HFFc6 (cell line): ENCODE data around the gene PNPLA2. TPM values are rescaled to one million over a fixed set of nuclear protein-coding genes. Genes with fewer than 3 reads are reported as not detected.

Experiments
- DNase-seq: peaks from one replicate; pipeline ENCODE4 v3.0.0-alpha.2; 2018
- H3K27ac Mint-ChIP-seq: 2 replicates; pipeline ENCODE4 v1.8.0; 2020; ENCODE audit warnings: mild to moderate bottlenecking, mixed read lengths
- H3K27me3 Mint-ChIP-seq: 2 replicates; pipeline ENCODE4 v1.8.0; 2021; ENCODE audit warnings: mild to moderate bottlenecking, moderate library complexity, mixed read lengths; ENCODE audit not compliant: insufficient read depth
- H3K36me3 Mint-ChIP-seq: 2 replicates; pipeline ENCODE4 v1.8.0; 2021; ENCODE audit warnings: low read depth, mixed read lengths
- H3K4me1 Mint-ChIP-seq: 2 replicates; pipeline ENCODE4 v1.8.0; 2020; ENCODE audit warnings: low read depth, mixed read lengths
- H3K4me3 Mint-ChIP-seq: 2 replicates; pipeline ENCODE4 v1.8.0; 2020; ENCODE audit warnings: mild to moderate bottlenecking, moderate library complexity, mixed read lengths
- H3K9me3 Mint-ChIP-seq: 2 replicates; pipeline ENCODE4 v1.8.0; 2020; ENCODE audit warnings: mild to moderate bottlenecking, mixed read lengths
- CTCF ChIP-seq: fragments of 200-600 bp; sonication (generic); IDR thresholded peaks from 2 replicates; pipeline ENCODE4 v1.5.0; 2021; ENCODE audit warnings: antibody characterized with exemption, mild to moderate bottlenecking
- total RNA-seq, 6 experiments: library from RNA; stranded (reverse); fragmentation: NEBNext Ultra II Directional; extraction: Animal tissue kit (Norgen Biotek cat#: 25700); gene quantifications; 2 replicates in 1 of 6; 3 replicates in 5 of 6; pipeline ENCODE4 v1.2.3, GENCODE V29; 2021

PNPLA2 gene
- total RNA-seq, 6 experiments from 2014 or later: 103 to 148 (median 130) TPM

GRCh38 chr11:801097-801780, 17.5 kb upstream of the PNPLA2 start:
- Mint-ChIP-seq H3K27ac (no peak overlapping the region), H3K4me3 (no peak overlapping the region), H3K9me3 (no peaks in the 10 kb centered on the region), H3K27me3 (peaks cover 2% of the 10 kb centered on the region; the same call in 1 of the 2 replicates), H3K4me1 (peaks cover 15% of the 10 kb centered on the region), H3K36me3 (no peaks in the 10 kb centered on the region)
- DNase-seq: no peak
- no peak for TF ChIP-seq CTCF

DNA sequence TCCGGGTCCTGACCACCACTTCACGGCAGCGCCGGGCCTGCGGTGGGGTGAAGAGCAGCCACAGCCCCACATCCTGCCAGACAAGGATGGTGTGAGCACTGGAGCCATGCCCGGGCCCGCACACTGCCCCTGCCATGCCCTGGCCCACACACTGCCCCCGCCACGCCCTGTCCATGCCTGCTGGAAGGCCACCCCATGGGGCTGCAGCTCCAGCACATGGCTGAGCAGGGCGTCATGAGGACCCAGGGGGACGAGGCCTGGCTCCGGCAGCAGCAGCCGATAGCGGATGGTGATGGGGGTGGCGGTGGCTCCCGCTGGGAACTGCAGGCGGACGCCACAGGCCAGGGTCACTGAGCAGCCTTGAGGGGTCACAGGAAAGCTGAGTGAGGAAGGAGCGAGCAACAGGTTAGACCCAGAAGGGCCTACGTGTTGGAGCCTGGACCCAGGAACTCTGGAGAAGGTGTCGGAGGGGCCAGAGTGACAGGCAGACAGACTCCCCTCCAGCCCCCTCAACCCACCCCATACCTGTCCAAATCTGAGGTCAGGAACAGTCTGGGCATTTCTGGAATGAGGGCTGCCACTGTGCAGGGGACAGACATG, 16.6 kb upstream of the PNPLA2 start:
- H3K27me3 Mint-ChIP-seq: peaks cover 2% of the 10 kb centered on the region; the same call in 1 of the 2 replicates
- H3K36me3 Mint-ChIP-seq: no peaks in the 10 kb centered on the region
- DNase-seq: no peak
- peaks cover 6% of the 10 kb centered on the region; the same call in 1 of the 2 replicates for H3K4me1 Mint-ChIP-seq
- no peak overlapping the region for H3K4me3 Mint-ChIP-seq
- no peaks in the 10 kb centered on the region for H3K9me3 Mint-ChIP-seq
- TF ChIP-seq CTCF: no peak
- H3K27ac Mint-ChIP-seq: no peak overlapping the region

- Mint-ChIP-seq H3K9me3 (no peaks in the 10 kb centered on the region), H3K27ac (no peak overlapping the region), H3K4me3 (no peak overlapping the region; the same call in 1 of the 2 replicates), H3K27me3 (peaks cover 2% of the 10 kb centered on the region; the same call in 1 of the 2 replicates), H3K36me3 (no peaks in the 10 kb centered on the region; the same call in 1 of the 2 replicates), H3K4me1 (peaks cover 10% of the 10 kb centered on the region)
- TF ChIP-seq CTCF: no peak
- DNase-seq: no peak
These were observed 15.8 kb upstream of the PNPLA2 start for GRCh38 chr11:802693-803466.

- H3K36me3 Mint-ChIP-seq: no peaks in the 10 kb centered on the region; the same call in 1 of the 2 replicates
- TF ChIP-seq CTCF: no peak
These were observed 15.3 kb upstream of the PNPLA2 start for GRCh38 chr11:803467-803742.

DNA sequence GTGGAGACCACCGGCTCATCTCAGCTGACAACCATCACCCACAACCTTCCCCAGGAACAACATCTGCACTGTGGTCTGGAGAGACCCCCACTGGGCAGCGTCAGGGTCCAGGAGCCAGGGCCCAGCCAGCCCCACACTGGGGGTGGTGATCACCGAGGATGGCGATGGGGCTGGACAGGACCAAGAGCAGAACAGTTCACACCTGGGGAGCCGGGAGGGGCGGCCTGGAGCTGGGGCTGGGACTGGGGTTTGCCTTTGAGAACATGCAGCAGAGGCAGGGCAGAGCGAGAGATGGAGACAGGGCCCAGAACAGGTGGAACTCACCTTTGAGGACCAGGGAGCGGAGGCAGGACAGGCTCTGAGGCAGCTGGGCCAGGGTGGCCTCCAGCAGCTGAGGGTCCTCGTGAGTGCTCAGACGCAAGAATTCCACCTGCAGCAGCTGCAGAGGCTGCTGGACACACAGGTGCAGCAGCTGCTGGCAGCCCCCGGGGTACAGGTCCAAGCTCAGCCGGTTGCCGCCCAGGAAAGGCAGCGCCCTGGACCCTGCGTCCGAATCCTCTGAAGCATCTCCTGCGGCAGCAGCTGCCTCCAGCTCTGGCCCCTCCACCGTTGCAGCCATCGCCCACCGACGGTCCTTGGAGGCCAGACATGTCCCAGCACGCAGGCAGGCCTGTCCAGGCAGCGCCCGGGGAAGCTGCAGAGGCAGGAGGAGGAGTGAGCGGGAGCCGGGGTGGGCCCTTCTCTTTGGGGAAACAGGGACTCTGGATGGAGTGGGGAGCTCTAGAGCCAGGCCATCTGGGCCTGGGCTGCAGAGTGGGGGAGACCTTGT, 14.7 kb upstream of the PNPLA2 start:
- peaks cover 2% of the 10 kb centered on the region for H3K36me3 Mint-ChIP-seq
- H3K27ac Mint-ChIP-seq: 0 out of 2 replicates have a peak overlapping the region, but pooled peaks have one; percentile 52
- TF ChIP-seq CTCF: no peak

More at GRCh38 chr11:803467-803742, 15.3 kb upstream of the PNPLA2 start:
- Mint-ChIP-seq H3K27me3 (peaks cover 2% of the 10 kb centered on the region; the same call in 1 of the 2 replicates), H3K9me3 (no peaks in the 10 kb centered on the region), H3K4me1 (peaks cover 12% of the 10 kb centered on the region), H3K27ac (no peak overlapping the region), H3K4me3 (peak overlapping the region; percentile 85; the same call in 1 of the 2 replicates)
- no peak for DNase-seq

More for the DNA sequence above, 14.7 kb upstream of the PNPLA2 start:
- Mint-ChIP-seq H3K27me3 (peaks cover 2% of the 10 kb centered on the region; the same call in 1 of the 2 replicates), H3K4me3 (peak overlapping the region; percentile 85), H3K9me3 (no peaks in the 10 kb centered on the region), H3K4me1 (peaks cover 16% of the 10 kb centered on the region)
- DNase-seq: no peak
